GM21423 (cell line): ENCODE results near the gene PERM1.
"Not testable (repeated sequence)": the region's sequence is repeated elsewhere in the genome, so short reads cannot be mapped to it uniquely, and the experiment has no call there.

Experiments
- ATAC-seq: cut with Tn5 transposase; IDR thresholded peaks from one replicate; pipeline ENCODE4 v1.9.1; 2021; ENCODE audit warnings: mild to moderate bottlenecking, moderate library complexity; ENCODE audit not compliant: unreplicated experiment

The PERM1 gene

GRCh38 chr1:997993-998744 lies 16.3 kb upstream of the PERM1 start:
- ATAC-seq: no peak

- no peak for ATAC-seq
Measured at GRCh38 chr1:997713-997992, 15.8 kb upstream of the PERM1 start.

GRCh38 chr1:996851-997712 lies 15.2 kb upstream of the PERM1 start:
- no peak for ATAC-seq

- no peak for ATAC-seq
Measured at GRCh38 chr1:995665-996633, 14.1 kb upstream of the PERM1 start.

- not testable (repeated sequence) for ATAC-seq
Measured at GRCh38 chr1:994546-994945, 12.7 kb upstream of the PERM1 start.

GRCh38 chr1:993379-993995 lies 11.6 kb upstream of the PERM1 start:
- ATAC-seq: no peak

GRCh38 chr1:992362-992761 lies 10.5 kb upstream of the PERM1 start:
- ATAC-seq: no peak

GRCh38 chr1:991895-992294 lies 10.0 kb upstream of the PERM1 start:
- no peak for ATAC-seq

GRCh38 chr1:991275-991674 lies 9.4 kb upstream of the PERM1 start:
- not testable (repeated sequence) for ATAC-seq

GRCh38 chr1:988061-988460 lies 6.2 kb upstream of the PERM1 start:
- not testable (repeated sequence) for ATAC-seq

GRCh38 chr1:985126-985525 lies 3.2 kb upstream of the PERM1 start:
- no peak for ATAC-seq

- no peak for ATAC-seq
Measured at GRCh38 chr1:984476-984814, 2.6 kb upstream of the PERM1 start.

GRCh38 chr1:983798-984475 lies 2.0 kb upstream of the PERM1 start:
- no peak for ATAC-seq

GRCh38 chr1:982765-983436 lies 1.0 kb upstream of the PERM1 start:
- no peak for ATAC-seq

- no peak for ATAC-seq
Measured at GRCh38 chr1:981491-981954, 370 bp downstream of the PERM1 start.

GRCh38 chr1:980602-981395 lies 1.1 kb downstream of the PERM1 start:
- no peak for ATAC-seq

- no peak for ATAC-seq
Measured at GRCh38 chr1:980137-980571, 1.7 kb downstream of the PERM1 start.

- ATAC-seq: no peak
Measured at GRCh38 chr1:979744-980072, 2.2 kb downstream of the PERM1 start.
